ENCODE data around the gene C2CD5.
"Not testable (repeated sequence)": the region's sequence is repeated elsewhere in the genome, so short reads cannot be mapped to it uniquely, and the experiment has no call there.

The C2CD5 gene

GRCh38 chr12:22536346-22536945 lies 7.9 kb downstream of the C2CD5 start:
- DNase-seq (ENCODE audit: low read depth in 2 of 2) = no peak

- no peak for DNase-seq (ENCODE audit: low read depth in 2 of 2)
Observed at GRCh38 chr12:22535478-22535877, 8.9 kb downstream of the C2CD5 start.

GRCh38 chr12:22535038-22535437 lies 9.3 kb downstream of the C2CD5 start:
- no peak for DNase-seq (ENCODE audit: low read depth in 2 of 2)

- DNase-seq (ENCODE audit: low read depth in 2 of 2) = no peak
Observed at GRCh38 chr12:22533155-22533554, 11.2 kb downstream of the C2CD5 start.

- no peak for DNase-seq (ENCODE audit: low read depth in 2 of 2)
Observed at GRCh38 chr12:22532317-22532716, 12.0 kb downstream of the C2CD5 start.

- DNase-seq (ENCODE audit: low read depth in 2 of 2) = no peak
Observed at GRCh38 chr12:22531205-22531604, 13.1 kb downstream of the C2CD5 start.

- no peak for DNase-seq (ENCODE audit: low read depth in 2 of 2)
Observed at GRCh38 chr12:22529281-22530060, 14.9 kb downstream of the C2CD5 start.

GRCh38 chr12:22527999-22528398 lies 16.3 kb downstream of the C2CD5 start:
- DNase-seq (ENCODE audit: low read depth in 2 of 2) = no peak

GRCh38 chr12:22526836-22527235 lies 17.5 kb downstream of the C2CD5 start:
- DNase-seq (ENCODE audit: low read depth in 2 of 2) = no peak

- DNase-seq (ENCODE audit: low read depth in 2 of 2) = no peak
Observed at GRCh38 chr12:22525426-22525825, 18.9 kb downstream of the C2CD5 start.

- no peak for DNase-seq (ENCODE audit: low read depth in 2 of 2)
Observed at GRCh38 chr12:22518998-22519397, 25.3 kb downstream of the C2CD5 start.

GRCh38 chr12:22518060-22518719 lies 26.2 kb downstream of the C2CD5 start:
- DNase-seq (ENCODE audit: low read depth in 2 of 2) = no peak

- no peak for DNase-seq (ENCODE audit: low read depth in 2 of 2)
Observed at GRCh38 chr12:22514875-22515274, 29.5 kb downstream of the C2CD5 start.

GRCh38 chr12:22505826-22506225 lies 38.5 kb downstream of the C2CD5 start:
- no peak for DNase-seq (ENCODE audit: low read depth in 2 of 2)

GRCh38 chr12:22500100-22500499 lies 44.2 kb downstream of the C2CD5 start:
- DNase-seq (ENCODE audit: low read depth in 2 of 2) = no peak

GRCh38 chr12:22499445-22499844 lies 44.9 kb downstream of the C2CD5 start:
- no peak for DNase-seq (ENCODE audit: low read depth in 2 of 2)

GRCh38 chr12:22494319-22494718 lies 50.0 kb downstream of the C2CD5 start:
- DNase-seq (ENCODE audit: low read depth in 2 of 2) = no peak

- no peak for DNase-seq (ENCODE audit: low read depth in 2 of 2)
Observed at GRCh38 chr12:22491034-22491433, 53.3 kb downstream of the C2CD5 start.

GRCh38 chr12:22488478-22488877 lies 55.9 kb downstream of the C2CD5 start:
- DNase-seq (ENCODE audit: low read depth in 2 of 2) = no peak

GRCh38 chr12:22487683-22488082 lies 56.7 kb downstream of the C2CD5 start:
- not testable (repeated sequence) for DNase-seq (ENCODE audit: low read depth in 2 of 2)

GRCh38 chr12:22481547-22482104 lies 62.7 kb downstream of the C2CD5 start:
- DNase-seq (ENCODE audit: low read depth in 2 of 2) = no peak

GRCh38 chr12:22480814-22481213 lies 63.5 kb downstream of the C2CD5 start:
- DNase-seq (ENCODE audit: low read depth in 2 of 2) = not testable (repeated sequence)

- DNase-seq (ENCODE audit: low read depth in 2 of 2) = no peak
Observed at GRCh38 chr12:22480016-22480415, 64.3 kb downstream of the C2CD5 start.

Measured in activated CD4-positive, alpha-beta T cell treated with anti-CD3 and anti-CD28 coated beads for 24 hours (primary cell).